ENCODE measurements around the gene ACBD7. TPM values are rescaled to one million over a fixed set of nuclear protein-coding genes. Genes with fewer than 3 reads are reported as not detected.
A peak's percentile ranks its signal among the peaks of the same experiment; 100 is the strongest.

The ACBD7 gene
- total and polyA plus RNA-seq, 9 donors, result 0.69 to 2.2 (median 1.6) TPM

GRCh38 chr10:15035385-15036301 lies 52.9 kb downstream of the ACBD7 start:
- Histone ChIP-seq H3K4me3 (ENCODE audit: low read length) (no peak overlapping the region), H3K27me3 (ENCODE audit: control insufficient read depth, insufficient read depth, low read length) (no peaks in the 10 kb centered on the region), H3K27ac (ENCODE audit: low read length) (no peak overlapping the region), H3K36me3 (ENCODE audit: control insufficient read depth, insufficient read depth, low read length) (no peaks in the 10 kb centered on the region), H3K9me3 (replicated peaks; ENCODE audit: control insufficient read depth, low read depth, low read length) (no peaks in the 10 kb centered on the region), H3K4me1 (ENCODE audit: control insufficient read depth, insufficient read depth, low read length) (no peaks in the 10 kb centered on the region)
- whole genome bisulfite sequencing (ENCODE audit: insufficient coverage), result 27% methylated on average over 4 of the region's 18 CpGs
- DNase-seq, result peak; percentile 67

- no peak for DNase-seq
- 50% methylated on average over 1 of the region's 3 CpGs for WGBS (ENCODE audit: insufficient coverage)
- Histone ChIP-seq H3K27ac (ENCODE audit: low read length) (no peak overlapping the region), H3K4me3 (ENCODE audit: low read length) (no peak overlapping the region), H3K9me3 (replicated peaks; ENCODE audit: control insufficient read depth, low read depth, low read length) (no peaks in the 10 kb centered on the region), H3K36me3 (ENCODE audit: control insufficient read depth, insufficient read depth, low read length) (no peaks in the 10 kb centered on the region), H3K4me1 (ENCODE audit: control insufficient read depth, insufficient read depth, low read length) (no peaks in the 10 kb centered on the region), H3K27me3 (ENCODE audit: control insufficient read depth, insufficient read depth, low read length) (no peaks in the 10 kb centered on the region)
Observed at GRCh38 chr10:15027741-15028140, 60.8 kb downstream of the ACBD7 start.

Other genes starting within 250 kb of the ACBD7 start
- 14.7 TPM for gene SUV39H2, start 209.9 kb downstream of the ACBD7 start, total RNA-seq
- gene SUV39H2, start 209.9 kb downstream of the ACBD7 start, polyA plus RNA-seq (ENCODE audit: insufficient read depth in 1 of 8, insufficient read length in 8 of 8, low replicate concordance in 1 of 8), result 10 to 100 TPM in 7 of 8 donors, 1 to 10 TPM in 1; 9.3 to 17.6 (median 12.0) TPM
- gene DCLRE1C, start 134.7 kb downstream of the ACBD7 start, total RNA-seq, result 9.2 TPM
- gene DCLRE1C, start 134.7 kb downstream of the ACBD7 start, polyA plus RNA-seq (ENCODE audit: insufficient read depth in 1 of 8, insufficient read length in 8 of 8, low replicate concordance in 1 of 8), result 10 to 100 TPM in 1 of 8 donors, 1 to 10 TPM in 7; 6.5 to 10.8 (median 7.3) TPM
- gene MEIG1, start 129.4 kb downstream of the ACBD7 start, total RNA-seq, result 0.27 TPM
- gene MEIG1, start 129.4 kb downstream of the ACBD7 start, polyA plus RNA-seq (ENCODE audit: insufficient read depth in 1 of 8, insufficient read length in 8 of 8, low replicate concordance in 1 of 8), result under 1 TPM in 7 of 8 donors, not detected in 1; 0.28 to 0.97 (median 0.59) TPM
- gene OLAH, start 44.8 kb downstream of the ACBD7 start, total RNA-seq, result 0.13 TPM
- under 1 TPM in 3 of 8 donors, not detected in 5; 0.08 to 0.19 (median 0.13) TPM for gene OLAH, start 44.8 kb downstream of the ACBD7 start, polyA plus RNA-seq (ENCODE audit: insufficient read depth in 1 of 8, insufficient read length in 8 of 8, low replicate concordance in 1 of 8)
- gene RPP38, start 8.6 kb upstream of the ACBD7 start, total RNA-seq, result 6.5 TPM
- 10 to 100 TPM; 11.1 to 17.9 (median 13.6) TPM for gene RPP38, start 8.6 kb upstream of the ACBD7 start, polyA plus RNA-seq (ENCODE audit: insufficient read depth in 1 of 8, insufficient read length in 8 of 8, low replicate concordance in 1 of 8)
- 17.8 TPM for gene NMT2, start 79.9 kb upstream of the ACBD7 start, total RNA-seq
- 10 to 100 TPM; 15.2 to 21.3 (median 16.3) TPM for gene NMT2, start 79.9 kb upstream of the ACBD7 start, polyA plus RNA-seq (ENCODE audit: insufficient read depth in 1 of 8, insufficient read length in 8 of 8, low replicate concordance in 1 of 8)

Data from muscle of leg (tissue), 11 donors.